ENCODE results near the gene STK31. TPM values are rescaled to one million over a fixed set of nuclear protein-coding genes. Genes with fewer than 3 reads are reported as not detected.
"Not testable (repeated sequence)": the region's sequence is repeated elsewhere in the genome, so short reads cannot be mapped to it uniquely, and the experiment has no call there.

Gene STK31
- total and polyA plus RNA-seq, 4 donors = 0.73 to 2.0 (median 0.88) TPM

- H3K36me3 ChIP-seq (ENCODE audit: control insufficient read depth, insufficient read depth, low read length) = peaks cover 3% of the 10 kb centered on the region
- no peaks in the 10 kb centered on the region for H3K9me3 ChIP-seq (ENCODE audit: control insufficient read depth, insufficient read depth, low read length)
- no peaks in the 10 kb centered on the region for H3K4me1 ChIP-seq (ENCODE audit: control insufficient read depth, insufficient read depth, low read length)
- H3K27ac ChIP-seq (ENCODE audit: low read depth, low read length) = no peak overlapping the region
- peak; percentile 6 to 92 (median 52) for DNase-seq (ENCODE audit: low read depth in 4 of 6, low spot score in 6 of 6)
- WGBS (ENCODE audit: insufficient coverage) = 5% methylated on average over 2 of the region's 8 CpGs
- H3K4me3 ChIP-seq (ENCODE audit: low read depth, low read length) = no peak overlapping the region
- no peaks in the 10 kb centered on the region for H3K27me3 ChIP-seq (ENCODE audit: control insufficient read depth, insufficient read depth, low read length)
Measured at GRCh38 chr7:23712368-23713284, 2.6 kb downstream of the STK31 start.

DNA sequence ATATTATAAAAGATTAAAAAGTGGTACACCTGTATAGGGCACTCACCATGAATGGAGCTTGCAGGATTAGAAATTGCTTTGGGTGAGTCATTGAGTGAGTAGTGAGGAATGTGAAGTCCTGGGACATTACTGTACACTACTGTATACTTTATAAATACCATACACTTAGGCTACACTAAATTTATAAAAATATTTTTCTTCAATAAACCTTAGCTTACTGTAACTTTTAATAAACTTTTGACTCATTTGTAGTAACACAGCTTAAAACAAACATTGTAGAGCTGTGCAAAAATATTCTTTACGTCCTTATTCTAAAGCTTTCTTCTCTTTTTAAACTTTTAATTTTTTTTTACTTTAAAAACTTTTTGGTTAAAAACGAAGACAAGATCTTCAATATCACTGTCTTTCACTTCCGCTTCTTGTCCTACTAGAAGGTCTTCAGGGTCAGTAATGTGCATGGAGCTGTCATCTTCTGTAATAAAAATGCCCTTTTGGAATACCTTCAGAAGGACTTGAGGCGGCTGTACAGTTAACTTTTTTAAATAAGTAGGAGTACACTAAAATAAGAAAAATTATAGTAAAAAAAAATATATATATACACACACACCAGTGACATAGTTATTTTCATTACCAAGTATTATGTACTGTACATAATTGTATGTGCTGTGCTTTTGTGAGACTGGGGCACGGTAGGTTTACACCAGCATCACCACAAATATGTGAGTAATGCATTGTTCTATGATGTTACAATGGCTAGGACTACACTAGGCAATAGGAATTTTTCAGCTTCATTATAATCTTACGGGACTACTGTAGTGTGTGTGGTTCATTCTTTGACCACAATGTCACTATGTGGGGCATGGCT, 3.5 kb downstream of the STK31 start:
- no CpG with 5 or more reads among the region's 6 CpGs for WGBS (ENCODE audit: insufficient coverage)

GRCh38 chr7:23714150-23714464, 4.1 kb downstream of the STK31 start:
- Histone ChIP-seq H3K27ac (ENCODE audit: low read depth, low read length) (no peak overlapping the region), H3K9me3 (ENCODE audit: control insufficient read depth, insufficient read depth, low read length) (no peaks in the 10 kb centered on the region), H3K4me1 (ENCODE audit: control insufficient read depth, insufficient read depth, low read length) (no peaks in the 10 kb centered on the region), H3K36me3 (ENCODE audit: control insufficient read depth, insufficient read depth, low read length) (peaks cover 3% of the 10 kb centered on the region), H3K4me3 (ENCODE audit: low read depth, low read length) (no peak overlapping the region), H3K27me3 (ENCODE audit: control insufficient read depth, insufficient read depth, low read length) (no peaks in the 10 kb centered on the region)
- no CpG with 5 or more reads among the region's 2 CpGs for WGBS (ENCODE audit: insufficient coverage)
- no peak for DNase-seq (ENCODE audit: low read depth in 4 of 6, low spot score in 6 of 6)

More for the DNA sequence above, 3.5 kb downstream of the STK31 start:
- Histone ChIP-seq H3K27ac (ENCODE audit: low read depth, low read length) (no peak overlapping the region), H3K4me3 (ENCODE audit: low read depth, low read length) (no peak overlapping the region), H3K9me3 (ENCODE audit: control insufficient read depth, insufficient read depth, low read length) (no peaks in the 10 kb centered on the region), H3K4me1 (ENCODE audit: control insufficient read depth, insufficient read depth, low read length) (no peaks in the 10 kb centered on the region), H3K27me3 (ENCODE audit: control insufficient read depth, insufficient read depth, low read length) (no peaks in the 10 kb centered on the region), H3K36me3 (ENCODE audit: control insufficient read depth, insufficient read depth, low read length) (peaks cover 3% of the 10 kb centered on the region)
- DNase-seq (ENCODE audit: low read depth in 4 of 6, low spot score in 6 of 6) = no peak

- no peaks in the 10 kb centered on the region for H3K27me3 ChIP-seq (ENCODE audit: control insufficient read depth, insufficient read depth, low read length)
- no CpG with 5 or more reads among the region's 1 CpG for WGBS (ENCODE audit: insufficient coverage)
- H3K27ac ChIP-seq (ENCODE audit: low read depth, low read length) = no peak overlapping the region
- no peak for DNase-seq (ENCODE audit: low read depth in 4 of 6, low spot score in 6 of 6)
- no peaks in the 10 kb centered on the region for H3K4me1 ChIP-seq (ENCODE audit: control insufficient read depth, insufficient read depth, low read length)
- H3K9me3 ChIP-seq (ENCODE audit: control insufficient read depth, insufficient read depth, low read length) = no peaks in the 10 kb centered on the region
- peaks cover 3% of the 10 kb centered on the region for H3K36me3 ChIP-seq (ENCODE audit: control insufficient read depth, insufficient read depth, low read length)
- H3K4me3 ChIP-seq (ENCODE audit: low read depth, low read length) = no peak overlapping the region
Measured at GRCh38 chr7:23714579-23714978, 4.6 kb downstream of the STK31 start.

- peaks cover under 1% of the 10 kb centered on the region for H3K36me3 ChIP-seq (ENCODE audit: control insufficient read depth, insufficient read depth, low read length)
- WGBS (ENCODE audit: insufficient coverage) = 100% methylated on average over 1 of the region's 6 CpGs
- no peaks in the 10 kb centered on the region for H3K4me1 ChIP-seq (ENCODE audit: control insufficient read depth, insufficient read depth, low read length)
- H3K27ac ChIP-seq (ENCODE audit: low read depth, low read length) = no peak overlapping the region
- H3K9me3 ChIP-seq (ENCODE audit: control insufficient read depth, insufficient read depth, low read length) = no peaks in the 10 kb centered on the region
- no peaks in the 10 kb centered on the region for H3K27me3 ChIP-seq (ENCODE audit: control insufficient read depth, insufficient read depth, low read length)
- no peak overlapping the region for H3K4me3 ChIP-seq (ENCODE audit: low read depth, low read length)
- DNase-seq (ENCODE audit: low read depth in 4 of 6, low spot score in 6 of 6) = no peak
Measured at GRCh38 chr7:23715099-23715498, 5.1 kb downstream of the STK31 start.

GRCh38 chr7:23717788-23718187, 7.8 kb downstream of the STK31 start:
- Histone ChIP-seq H3K27me3 (ENCODE audit: control insufficient read depth, insufficient read depth, low read length) (no peaks in the 10 kb centered on the region), H3K4me3 (ENCODE audit: low read depth, low read length) (no peak overlapping the region), H3K4me1 (ENCODE audit: control insufficient read depth, insufficient read depth, low read length) (no peaks in the 10 kb centered on the region), H3K9me3 (ENCODE audit: control insufficient read depth, insufficient read depth, low read length) (no peaks in the 10 kb centered on the region), H3K36me3 (ENCODE audit: control insufficient read depth, insufficient read depth, low read length) (no peaks in the 10 kb centered on the region), H3K27ac (ENCODE audit: low read depth, low read length) (no peak overlapping the region)
- DNase-seq (ENCODE audit: low read depth in 4 of 6, low spot score in 6 of 6) = no peak
- WGBS (ENCODE audit: insufficient coverage) = no CpG with 5 or more reads among the region's 1 CpG

DNA sequence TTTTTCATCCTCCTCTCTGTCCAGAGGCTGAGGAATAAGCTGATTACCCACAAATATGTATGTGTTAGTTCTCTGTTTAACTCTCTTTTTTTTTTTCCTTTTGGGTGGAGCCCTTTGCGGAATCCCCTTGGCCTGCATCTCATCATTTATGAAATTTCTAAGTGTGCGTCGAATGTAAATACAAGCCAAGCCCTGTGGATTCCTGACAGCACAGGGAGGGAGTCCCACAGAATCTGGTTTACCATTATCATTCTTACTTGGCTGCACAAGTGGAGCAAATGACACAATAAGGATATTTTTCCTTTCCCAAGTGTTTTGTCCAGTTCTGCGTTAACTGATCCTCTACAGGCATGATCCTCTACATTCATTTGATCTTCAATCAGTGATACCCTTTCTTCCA, 11.4 kb downstream of the STK31 start:
- H3K4me3 ChIP-seq (ENCODE audit: low read depth, low read length) = no peak overlapping the region
- no peak for DNase-seq (ENCODE audit: low read depth in 4 of 6, low spot score in 6 of 6)
- 86% methylated on average over 1 of the region's 4 CpGs for WGBS (ENCODE audit: insufficient coverage)
- H3K9me3 ChIP-seq (ENCODE audit: control insufficient read depth, insufficient read depth, low read length) = no peaks in the 10 kb centered on the region
- no peaks in the 10 kb centered on the region for H3K4me1 ChIP-seq (ENCODE audit: control insufficient read depth, insufficient read depth, low read length)
- H3K27ac ChIP-seq (ENCODE audit: low read depth, low read length) = no peak overlapping the region
- H3K36me3 ChIP-seq (ENCODE audit: control insufficient read depth, insufficient read depth, low read length) = no peaks in the 10 kb centered on the region
- no peaks in the 10 kb centered on the region for H3K27me3 ChIP-seq (ENCODE audit: control insufficient read depth, insufficient read depth, low read length)

DNA sequence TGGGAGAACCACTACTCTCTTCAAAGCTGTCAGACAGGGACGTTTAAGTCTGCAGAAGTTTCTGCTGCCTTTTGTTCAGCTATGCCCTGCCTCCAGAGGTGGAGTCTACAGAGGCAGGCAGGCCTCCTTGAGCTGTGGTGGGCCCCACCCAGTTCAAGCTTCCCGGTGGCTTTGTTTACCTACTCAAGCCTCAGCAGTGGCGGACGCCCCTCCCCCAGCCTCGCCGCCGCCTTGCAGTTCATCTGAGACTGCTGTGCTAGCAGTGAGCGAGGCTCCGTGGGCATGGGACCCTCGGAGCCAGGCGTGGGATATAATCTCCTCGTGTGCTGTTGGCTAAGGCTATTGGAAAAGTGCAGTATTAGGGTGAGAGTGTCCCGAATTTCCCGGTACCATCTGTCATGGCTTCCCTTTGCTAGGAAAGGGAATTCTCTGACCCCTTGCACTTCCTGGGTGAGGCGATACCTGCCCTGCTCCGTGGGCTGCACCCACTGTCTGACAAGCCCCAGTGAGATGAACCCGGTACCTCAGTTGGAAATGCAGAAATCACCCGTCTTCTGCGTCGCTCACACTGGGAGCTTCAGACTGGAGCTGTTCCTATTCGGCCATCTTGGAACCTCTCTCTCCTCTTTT, 12.7 kb downstream of the STK31 start:
- WGBS (ENCODE audit: insufficient coverage) = 83% methylated on average over 12 of the region's 21 CpGs
- H3K27ac ChIP-seq (ENCODE audit: low read depth, low read length); H3K27me3 ChIP-seq (ENCODE audit: control insufficient read depth, insufficient read depth, low read length); H3K4me1 ChIP-seq (ENCODE audit: control insufficient read depth, insufficient read depth, low read length); H3K4me3 ChIP-seq (ENCODE audit: low read depth, low read length); DNase-seq (ENCODE audit: low read depth in 4 of 6, low spot score in 6 of 6); H3K9me3 ChIP-seq (ENCODE audit: control insufficient read depth, insufficient read depth, low read length); H3K36me3 ChIP-seq (ENCODE audit: control insufficient read depth, insufficient read depth, low read length): not testable (repeated sequence)

DNA sequence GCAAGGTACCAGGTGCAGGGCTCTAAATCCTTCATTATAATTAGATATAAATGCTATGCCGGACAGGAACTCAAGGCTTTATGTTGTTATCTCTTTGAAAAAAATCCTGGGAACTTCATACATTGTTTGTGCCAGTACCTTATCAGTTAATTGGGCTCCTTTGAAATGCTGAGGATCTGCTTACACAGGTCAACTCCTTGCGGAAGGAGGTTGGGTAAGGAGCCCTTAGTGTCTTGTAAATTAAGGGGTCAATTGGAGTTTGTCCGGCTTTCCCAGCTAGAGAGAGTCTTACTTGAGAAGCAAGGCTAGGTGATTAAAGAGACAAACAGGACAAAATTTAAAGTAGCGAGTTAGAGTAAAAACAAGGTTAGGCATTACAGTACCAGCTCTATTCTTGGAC, 14.1 kb downstream of the STK31 start:
- not testable (repeated sequence) for H3K9me3 ChIP-seq (ENCODE audit: control insufficient read depth, insufficient read depth, low read length); H3K4me3 ChIP-seq (ENCODE audit: low read depth, low read length); H3K4me1 ChIP-seq (ENCODE audit: control insufficient read depth, insufficient read depth, low read length); H3K27me3 ChIP-seq (ENCODE audit: control insufficient read depth, insufficient read depth, low read length); H3K27ac ChIP-seq (ENCODE audit: low read depth, low read length); H3K36me3 ChIP-seq (ENCODE audit: control insufficient read depth, insufficient read depth, low read length); DNase-seq (ENCODE audit: low read depth in 4 of 6, low spot score in 6 of 6)
- 44% methylated on average over 2 of the region's 4 CpGs for WGBS (ENCODE audit: insufficient coverage)
